GM19351 (cell line): Measurements from ENCODE around the gene PLK5.

Experiments
- ATAC-seq: cut with Tn5 transposase; IDR thresholded peaks from one replicate; pipeline ENCODE4 v1.9.1; 2021; ENCODE audit warnings: mild to moderate bottlenecking, moderate library complexity; ENCODE audit not compliant: unreplicated experiment

Gene PLK5

GRCh38 chr19:1576242-1577089 lies 52.6 kb downstream of the PLK5 start:
- ATAC-seq = no peak

- no peak for ATAC-seq
These were observed 53.4 kb downstream of the PLK5 start for GRCh38 chr19:1577090-1577928.

- no peak for ATAC-seq
These were observed 54.2 kb downstream of the PLK5 start for GRCh38 chr19:1577929-1578618.

- no peak for ATAC-seq
These were observed 55.3 kb downstream of the PLK5 start for GRCh38 chr19:1579222-1579621.

GRCh38 chr19:1580382-1580781 lies 56.5 kb downstream of the PLK5 start:
- no peak for ATAC-seq

GRCh38 chr19:1580957-1581356 lies 57.1 kb downstream of the PLK5 start:
- ATAC-seq = no peak

- no peak for ATAC-seq
These were observed 58.3 kb downstream of the PLK5 start for GRCh38 chr19:1582201-1582600.

GRCh38 chr19:1584500-1585242 lies 60.8 kb downstream of the PLK5 start:
- no peak for ATAC-seq

GRCh38 chr19:1585243-1585580 lies 61.3 kb downstream of the PLK5 start:
- ATAC-seq = no peak
